Measurements from ENCODE around the gene ISLR2. TPM values are rescaled to one million over a fixed set of nuclear protein-coding genes. Genes with fewer than 3 reads are reported as not detected.

ISLR2 gene
- total RNA-seq, 1 donor from 2014 or later, result not detected

GRCh38 chr15:74133694-74134386, 3.5 kb downstream of the ISLR2 start:
- peaks cover 56% of the 10 kb centered on the region for H3K4me1 Mint-ChIP-seq
- Histone ChIP-seq H3K9ac (no peak overlapping the region), H3K79me2 (ENCODE audit: low read depth) (no peaks in the 10 kb centered on the region), H3K36me3 (no peaks in the 10 kb centered on the region), H4K20me1 (ENCODE audit: low read depth) (peaks cover 52% of the 10 kb centered on the region), H3K27ac (no peak overlapping the region), H2AFZ (replicated peaks) (peak overlapping the region; percentile 2), H3K27me3 (peaks cover 100% of the 10 kb centered on the region), H3K4me1 (peaks cover 45% of the 10 kb centered on the region), H3K4me3 (peak overlapping the region; percentile 24), H3K4me2 (peak overlapping the region; percentile 83), H3K9me3 (ENCODE audit: low read depth) (no peaks in the 10 kb centered on the region), H3F3A (ENCODE audit: low read depth) (peaks cover 46% of the 10 kb centered on the region)
- peaks cover 7% of the 10 kb centered on the region for H3K9me3 Mint-ChIP-seq
- peaks cover 69% of the 10 kb centered on the region for H3K27me3 Mint-ChIP-seq (ENCODE audit: insufficient read depth, low read depth)
- DNase-seq (ENCODE audit: low spot score), result peak; percentile 72
- no peak overlapping the region for H3K27ac Mint-ChIP-seq
- peaks cover 6% of the 10 kb centered on the region for H3K36me3 Mint-ChIP-seq
- no peak for TF ChIP-seq CTCF (IDR thresholded peaks at IDR 0.05)
- TF ChIP-seq EZH2 (IDR thresholded peaks at IDR 0.05), result peak; percentile 78
- peak; percentile 86 for TF ChIP-seq EZH2phosphoT487 (IDR thresholded peaks at IDR 0.05)
- no peak overlapping the region for H3K4me3 Mint-ChIP-seq

- peaks cover 100% of the 10 kb centered on the region for H3K27me3 ChIP-seq
- peak overlapping the region; percentile 24 for H3K4me3 ChIP-seq
- no peak overlapping the region for H3K9ac ChIP-seq
These were observed 4.1 kb downstream of the ISLR2 start for GRCh38 chr15:74134387-74135027.

GRCh38 chr15:74135041-74135565, 4.7 kb downstream of the ISLR2 start:
- DNase-seq (ENCODE audit: low spot score), result no peak
- H3K4me1 ChIP-seq, result peaks cover 34% of the 10 kb centered on the region
- no peaks in the 10 kb centered on the region for H3K9me3 ChIP-seq (ENCODE audit: low read depth)
- no peaks in the 10 kb centered on the region for H3K79me2 ChIP-seq (ENCODE audit: low read depth)
- peaks cover 59% of the 10 kb centered on the region for H3K27me3 Mint-ChIP-seq (ENCODE audit: insufficient read depth, low read depth)
- peak overlapping the region; percentile 83 for H3K4me2 ChIP-seq
- H3K9me3 Mint-ChIP-seq, result peaks cover 7% of the 10 kb centered on the region
- H3K27ac ChIP-seq, result no peak overlapping the region
- peaks cover 55% of the 10 kb centered on the region for H3K4me1 Mint-ChIP-seq
- H3K9ac ChIP-seq, result no peak overlapping the region
- H3K36me3 ChIP-seq, result no peaks in the 10 kb centered on the region
- TF ChIP-seq EZH2 (IDR thresholded peaks at IDR 0.05) (no peak), EZH2phosphoT487 (IDR thresholded peaks at IDR 0.05) (no peak), CTCF (IDR thresholded peaks at IDR 0.05) (no peak)
- H3K36me3 Mint-ChIP-seq, result peaks cover 6% of the 10 kb centered on the region
- peak overlapping the region; percentile 80 for H3K4me3 Mint-ChIP-seq
- H2AFZ ChIP-seq (replicated peaks), result no peak overlapping the region
- H4K20me1 ChIP-seq (ENCODE audit: low read depth), result peaks cover 39% of the 10 kb centered on the region
- peaks cover 97% of the 10 kb centered on the region for H3K27me3 ChIP-seq
- peaks cover 40% of the 10 kb centered on the region for H3F3A ChIP-seq (ENCODE audit: low read depth)
- H3K4me3 ChIP-seq, result peak overlapping the region; percentile 53
- H3K27ac Mint-ChIP-seq, result peak overlapping the region; percentile 6

More at GRCh38 chr15:74134387-74135027, 4.1 kb downstream of the ISLR2 start:
- peaks cover 7% of the 10 kb centered on the region for H3K9me3 Mint-ChIP-seq
- Histone ChIP-seq H2AFZ (replicated peaks) (peak overlapping the region; percentile 2), H3K79me2 (ENCODE audit: low read depth) (no peaks in the 10 kb centered on the region), H3K4me1 (peaks cover 39% of the 10 kb centered on the region), H3F3A (ENCODE audit: low read depth) (peaks cover 43% of the 10 kb centered on the region), H3K36me3 (no peaks in the 10 kb centered on the region), H3K27ac (no peak overlapping the region), H3K4me2 (peak overlapping the region; percentile 83), H3K9me3 (ENCODE audit: low read depth) (no peaks in the 10 kb centered on the region), H4K20me1 (ENCODE audit: low read depth) (peaks cover 45% of the 10 kb centered on the region)
- H3K4me1 Mint-ChIP-seq, result peaks cover 53% of the 10 kb centered on the region
- H3K27ac Mint-ChIP-seq, result no peak overlapping the region
- peak overlapping the region; percentile 77 for H3K4me3 Mint-ChIP-seq
- H3K27me3 Mint-ChIP-seq (ENCODE audit: insufficient read depth, low read depth), result peaks cover 65% of the 10 kb centered on the region
- H3K36me3 Mint-ChIP-seq, result peaks cover 6% of the 10 kb centered on the region
- peak; percentile 90 for DNase-seq (ENCODE audit: low spot score)
- peak; percentile 74 for TF ChIP-seq CTCF (IDR thresholded peaks at IDR 0.05)
- peak; percentile 71 for TF ChIP-seq EZH2 (IDR thresholded peaks at IDR 0.05)
- TF ChIP-seq EZH2phosphoT487 (IDR thresholded peaks at IDR 0.05), result peak; percentile 12

Measured in neural progenitor cell (in vitro differentiated cells).